ENCODE data around the gene CDR2. TPM values are rescaled to one million over a fixed set of nuclear protein-coding genes. Genes with fewer than 3 reads are reported as not detected.
A peak's percentile ranks its signal among the peaks of the same experiment; 100 is the strongest.

Gene CDR2
- total and polyA plus RNA-seq, 8 donors: 17.3 to 33.1 (median 25.8) TPM

DNA sequence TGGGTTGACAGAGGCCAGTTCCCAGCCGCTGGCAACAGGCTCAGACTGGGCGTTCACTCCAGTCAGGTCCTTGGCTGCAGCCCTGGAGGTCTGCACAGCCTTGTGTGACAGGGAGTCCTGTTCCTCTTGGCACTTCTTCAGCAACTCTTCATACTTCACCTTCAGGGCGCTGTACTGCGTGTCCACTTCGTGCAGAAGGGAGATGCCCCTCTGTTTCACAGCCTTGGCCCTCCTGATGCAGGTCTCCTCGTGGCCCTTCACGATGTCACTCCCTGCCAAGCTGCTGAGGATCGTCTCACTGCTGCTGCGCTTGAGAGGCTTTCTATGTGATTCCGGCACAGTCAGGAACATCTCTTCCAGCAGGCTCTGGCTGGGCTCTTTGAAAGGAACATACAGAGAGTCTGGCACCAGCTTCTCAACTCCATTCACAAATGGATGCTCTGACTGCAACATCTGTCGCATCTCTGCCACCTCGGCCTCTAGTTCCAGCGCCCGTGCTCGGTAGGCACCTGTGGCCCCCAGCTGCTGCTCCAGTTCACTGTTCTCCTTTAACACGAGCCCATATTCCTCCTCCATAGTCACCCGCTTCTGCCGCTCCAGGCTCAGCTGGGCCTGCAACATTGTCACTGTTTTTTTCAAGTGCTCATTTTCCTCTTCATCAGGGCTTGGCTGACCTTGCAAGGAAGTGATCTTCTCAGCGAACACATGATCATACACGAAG, 27.2 kb downstream of the CDR2 start:
- peaks cover 0 to 62% of the 10 kb centered on the region in 2 donors for H3K36me3 ChIP-seq
- H3K4me3 ChIP-seq: no peak overlapping the region
- intact Hi-C loops (cut with DNase I): no loop called here
- H3K4me1 ChIP-seq: no peaks in the 10 kb centered on the region
- DNase-seq (no peak), ATAC-seq (no peak)
- H3K27ac ChIP-seq: no peak overlapping the region
- no peaks in the 10 kb centered on the region for H3K27me3 ChIP-seq
- TF ChIP-seq, protein P1, sequence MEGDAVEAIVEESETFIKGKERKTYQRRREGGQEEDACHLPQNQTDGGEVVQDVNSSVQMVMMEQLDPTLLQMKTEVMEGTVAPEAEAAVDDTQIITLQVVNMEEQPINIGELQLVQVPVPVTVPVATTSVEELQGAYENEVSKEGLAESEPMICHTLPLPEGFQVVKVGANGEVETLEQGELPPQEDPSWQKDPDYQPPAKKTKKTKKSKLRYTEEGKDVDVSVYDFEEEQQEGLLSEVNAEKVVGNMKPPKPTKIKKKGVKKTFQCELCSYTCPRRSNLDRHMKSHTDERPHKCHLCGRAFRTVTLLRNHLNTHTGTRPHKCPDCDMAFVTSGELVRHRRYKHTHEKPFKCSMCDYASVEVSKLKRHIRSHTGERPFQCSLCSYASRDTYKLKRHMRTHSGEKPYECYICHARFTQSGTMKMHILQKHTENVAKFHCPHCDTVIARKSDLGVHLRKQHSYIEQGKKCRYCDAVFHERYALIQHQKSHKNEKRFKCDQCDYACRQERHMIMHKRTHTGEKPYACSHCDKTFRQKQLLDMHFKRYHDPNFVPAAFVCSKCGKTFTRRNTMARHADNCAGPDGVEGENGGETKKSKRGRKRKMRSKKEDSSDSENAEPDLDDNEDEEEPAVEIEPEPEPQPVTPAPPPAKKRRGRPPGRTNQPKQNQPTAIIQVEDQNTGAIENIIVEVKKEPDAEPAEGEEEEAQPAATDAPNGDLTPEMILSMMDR (IDR thresholded peaks at IDR 0.05): no peak
- no peaks in the 10 kb centered on the region for H3K9me3 ChIP-seq

DNA sequence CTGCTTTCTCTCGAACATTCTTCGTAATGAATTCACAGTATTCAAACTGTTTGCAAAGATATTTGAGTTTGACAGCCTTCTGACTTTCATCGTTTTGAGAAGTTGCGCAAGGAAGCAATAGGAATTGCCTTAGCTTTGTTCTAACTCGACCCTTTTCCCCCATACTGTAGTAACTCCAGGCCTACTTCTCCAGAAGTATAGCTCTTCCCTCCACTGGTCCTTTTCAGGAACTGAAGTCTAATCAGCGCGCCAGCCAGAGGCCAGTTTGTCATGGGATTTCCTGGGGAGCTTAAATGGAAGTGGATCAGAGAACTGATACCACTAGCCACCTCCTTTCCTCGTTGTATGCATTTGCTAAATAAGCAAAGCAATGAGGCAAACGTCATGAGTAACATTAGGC, 27.9 kb downstream of the CDR2 start:
- peak; percentile 64 for ATAC-seq
- intact Hi-C loops (cut with DNase I): no loop called here

DNA sequence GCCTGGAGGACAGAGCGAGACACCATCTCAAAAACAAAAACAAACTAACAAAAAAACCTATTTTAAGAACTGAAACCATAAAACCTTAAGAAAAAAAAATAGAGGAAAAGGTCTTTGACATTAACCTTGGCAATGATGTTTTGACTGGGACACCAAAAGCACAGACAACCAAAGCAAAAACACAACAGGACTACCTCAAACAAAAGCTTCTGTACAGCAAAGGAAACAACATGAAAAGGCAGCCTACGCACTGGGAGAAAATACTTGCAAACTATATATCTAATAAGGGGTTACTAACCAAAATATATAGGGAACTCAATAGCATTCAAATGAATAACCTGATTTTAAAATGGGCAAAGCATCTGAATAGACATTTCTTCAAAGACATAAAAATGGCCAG, 32.3 kb downstream of the CDR2 start:
- ATAC-seq: no peak
- Histone ChIP-seq H3K27ac (no peak overlapping the region), H3K4me1 (no peaks in the 10 kb centered on the region), H3K9me3 (peaks cover 0 to 4% of the 10 kb centered on the region in 2 donors), H3K36me3 (peaks cover 0 to 39% of the 10 kb centered on the region in 2 donors), H3K4me3 (no peak overlapping the region), H3K27me3 (no peaks in the 10 kb centered on the region)
- no peak for DNase-seq
- intact Hi-C loops (cut with DNase I): no loop called here
- TF ChIP-seq, protein P1 (IDR thresholded peaks at IDR 0.05): no peak

More for the DNA sequence above, 27.9 kb downstream of the CDR2 start:
- no peaks in the 10 kb centered on the region for H3K9me3 ChIP-seq
- no peak overlapping the region for H3K4me3 ChIP-seq
- H3K27me3 ChIP-seq: no peaks in the 10 kb centered on the region
- DNase-seq: no peak
- TF ChIP-seq, protein P1 (IDR thresholded peaks at IDR 0.05): no peak
- no peaks in the 10 kb centered on the region for H3K4me1 ChIP-seq
- H3K27ac ChIP-seq: no peak overlapping the region
- peaks cover 0 to 59% of the 10 kb centered on the region in 2 donors for H3K36me3 ChIP-seq

DNA sequence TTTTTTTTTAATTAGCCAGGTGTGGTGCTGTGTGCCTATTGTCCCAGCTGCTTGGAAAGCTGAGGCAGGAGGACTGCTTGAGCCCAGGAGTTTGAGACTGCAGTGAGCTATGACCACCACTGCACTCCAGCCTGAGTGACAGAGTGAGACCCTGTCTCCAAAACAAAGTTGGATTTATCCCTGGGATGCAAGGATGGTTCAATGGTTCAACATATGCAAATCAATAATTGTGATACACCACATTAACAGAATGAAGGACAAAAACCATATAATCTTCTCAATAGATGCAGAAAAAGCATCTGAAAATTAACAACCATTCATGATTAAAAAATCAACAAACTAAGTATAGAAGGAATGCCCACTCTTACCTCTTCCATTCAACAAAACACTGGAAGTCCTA, 33.5 kb downstream of the CDR2 start:
- Histone ChIP-seq H3K36me3 (peaks cover 0 to 39% of the 10 kb centered on the region in 2 donors), H3K9me3 (peaks cover 0 to 14% of the 10 kb centered on the region in 2 donors), H3K4me1 (no peaks in the 10 kb centered on the region), H3K27me3 (no peaks in the 10 kb centered on the region), H3K27ac (no peak overlapping the region), H3K4me3 (no peak overlapping the region)
- DNase-seq: no peak
- no peak for ATAC-seq
- intact Hi-C loops (cut with DNase I): no loop called here
- TF ChIP-seq, protein P1 (IDR thresholded peaks at IDR 0.05): no peak

DNA sequence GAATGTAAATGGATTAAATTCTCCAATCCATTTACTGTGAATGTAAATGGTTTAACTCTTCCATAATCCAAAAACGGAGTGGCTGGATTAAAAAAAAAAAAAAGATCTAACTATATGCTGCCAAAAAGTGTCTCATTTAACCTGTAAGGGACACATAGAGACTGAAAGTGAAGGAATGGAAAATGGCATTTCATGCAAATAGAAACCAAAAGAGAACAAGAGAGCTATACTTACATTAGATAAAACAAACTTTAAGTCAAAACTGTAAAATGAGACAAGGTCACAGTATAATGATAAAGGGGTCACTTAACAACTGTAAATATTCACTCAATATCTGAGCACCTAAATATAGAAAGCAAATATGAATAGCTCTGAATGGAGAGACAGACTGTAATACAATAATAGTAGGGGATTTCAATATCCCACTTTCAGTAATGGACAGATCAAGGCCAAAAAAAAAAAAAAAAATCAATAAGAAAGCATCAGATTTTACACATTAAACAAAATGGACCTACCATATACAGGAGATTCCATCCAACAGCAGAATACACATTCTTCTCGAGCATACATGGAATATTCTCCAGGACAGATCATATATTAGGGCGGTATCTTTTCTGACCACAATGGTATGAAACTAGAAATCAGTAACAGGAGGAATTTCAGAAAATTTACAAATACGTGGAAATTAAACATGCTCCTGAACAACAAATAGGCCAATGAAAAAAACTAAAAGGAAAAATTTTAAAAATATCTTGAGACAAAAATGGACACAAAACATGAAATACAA, 36.4 kb downstream of the CDR2 start:
- ATAC-seq (no peak), DNase-seq (no peak)
- no peak overlapping the region for H3K27ac ChIP-seq
- intact Hi-C loops (cut with DNase I): no loop called here
- no peaks in the 10 kb centered on the region for H3K4me1 ChIP-seq
- no peaks in the 10 kb centered on the region for H3K27me3 ChIP-seq
- H3K4me3 ChIP-seq: no peak overlapping the region
- peaks cover 0 to 14% of the 10 kb centered on the region in 2 donors for H3K9me3 ChIP-seq
- peaks cover 0 to 50% of the 10 kb centered on the region in 2 donors for H3K36me3 ChIP-seq
- TF ChIP-seq, protein P1 (IDR thresholded peaks at IDR 0.05): no peak

All from left lung (tissue), 10 donors.